IMR-90 (cell line): ENCODE measurements around the gene DCN. TPM values are rescaled to one million over a fixed set of nuclear protein-coding genes. Genes with fewer than 3 reads are reported as not detected.
A peak's percentile ranks its signal among the peaks of the same experiment; 100 is the strongest.

Experiments used
- ATAC-seq: fragments of 200-7000 bp; cut with Tn5 transposase; 2 replicates; pipeline ENCODE4 v1.9.1; 2020; ENCODE audit warnings: low read depth, mild to moderate bottlenecking, moderate library complexity
- BruUV-seq: library from RNA; stranded (reverse); fragments of 400-500 nt; replicated peaks from 2 replicates; lab custom pipeline; 2021; lab: Mats Ljungman, UMichigan
- CTCF ChIA-PET: fragments of 300-600 bp; formaldehyde crosslinking; extraction: SDS; loops from one replicate; lab custom pipeline; 2021; ENCODE audit warnings: antibody characterized with exemption; lab: Yijun Ruan, JAX
- POLR2A ChIA-PET: fragments of 300-600 bp; sonication (Branson Sonifier 250); formaldehyde crosslinking; loops from one replicate; lab custom pipeline; 2022; ENCODE audit warnings: antibody characterized with exemption; ENCODE audit not compliant: unreplicated experiment; lab: Charles Lee
- DNase-seq: peaks from one replicate; pipeline ENCODE4 v3.0.0; 2013
- H2AFZ ChIP-seq: replicated peaks from 2 replicates; pipeline ENCODE3; 2013; ENCODE audit warnings: low read length, mild to moderate bottlenecking; ENCODE audit not compliant: poor library complexity
- H2AK5ac ChIP-seq: 2 replicates; pipeline ENCODE4 v1.6.1; 2013; ENCODE audit warnings: low read depth, low read length, inconsistent platforms
- H2AK9ac ChIP-seq: replicated peaks from 2 replicates; pipeline ENCODE3; 2013; ENCODE audit warnings: mild to moderate bottlenecking, low read depth, low read length, moderate library complexity; ENCODE audit not compliant: poor library complexity
- H2BK120ac ChIP-seq: 2 replicates; pipeline ENCODE4 v1.6.1; 2013; ENCODE audit warnings: low read depth, low read length, inconsistent platforms
- H2BK15ac ChIP-seq: 3 replicates; pipeline ENCODE4 v1.6.1; 2013; ENCODE audit warnings: low read depth, low read length, inconsistent platforms
- H2BK20ac ChIP-seq: 2 replicates; pipeline ENCODE4 v1.6.1; 2013; ENCODE audit warnings: low read depth, mild to moderate bottlenecking, inconsistent platforms, low read length, moderate library complexity
- H2BK5ac ChIP-seq: 2 replicates; pipeline ENCODE4 v1.6.1; 2013; ENCODE audit warnings: mild to moderate bottlenecking, low read depth, low read length, inconsistent platforms; ENCODE audit not compliant: poor library complexity, severe bottlenecking
- H3K14ac ChIP-seq: replicated peaks from 2 replicates; pipeline ENCODE4 v1.6.1; 2013; ENCODE audit warnings: low read depth, low read length, inconsistent platforms
- H3K18ac ChIP-seq: 2 replicates; pipeline ENCODE4 v1.6.1; 2013; ENCODE audit warnings: low read depth, low read length, control low read depth
- H3K23ac ChIP-seq: 2 replicates; pipeline ENCODE4 v1.6.1; 2013; ENCODE audit warnings: low read depth, low read length, inconsistent platforms
- H3K27ac ChIP-seq: 2 replicates; pipeline ENCODE4 v1.5.1; 2013; ENCODE audit warnings: mild to moderate bottlenecking, control low read depth, low read length; ENCODE audit not compliant: insufficient read depth
- H3K27me3 ChIP-seq: 2 replicates; pipeline ENCODE4 v1.6.1; 2013; ENCODE audit warnings: low read length; ENCODE audit not compliant: control insufficient read depth, insufficient read depth
- H3K36me3 ChIP-seq: 2 replicates; pipeline ENCODE4 v1.6.1; 2013; ENCODE audit warnings: low read length, mixed read lengths; ENCODE audit not compliant: control insufficient read depth, insufficient read depth
- H3K4ac ChIP-seq: 2 replicates; pipeline ENCODE4 v1.6.1; 2013; ENCODE audit warnings: low read depth, low read length, inconsistent platforms
- H3K4me1 ChIP-seq: 2 replicates; pipeline ENCODE4 v1.6.1; 2013; ENCODE audit warnings: low read length, mixed read lengths; ENCODE audit not compliant: control insufficient read depth, insufficient read depth
- H3K4me2 ChIP-seq: 2 replicates; pipeline ENCODE4 v1.6.1; 2013; ENCODE audit warnings: low read depth, mild to moderate bottlenecking, control low read depth, low read length, moderate library complexity
- H3K4me3 ChIP-seq: 2 replicates; pipeline ENCODE4 v1.5.1; 2013; ENCODE audit warnings: low read depth, mild to moderate bottlenecking, control low read depth, low read length, moderate library complexity; ENCODE audit not compliant: insufficient read depth
- H3K56ac ChIP-seq: 2 replicates; pipeline ENCODE4 v1.6.1; 2013; ENCODE audit warnings: low read length, inconsistent platforms; ENCODE audit not compliant: insufficient read depth; ENCODE audit errors: extremely low read depth
- H3K79me1 ChIP-seq, 2 experiments: 2 replicates each; pipeline ENCODE4 v1.6.1; 2013; ENCODE audit warnings: low read length in 2 of 2, inconsistent platforms in 1 of 2, low read depth in 1 of 2
- H3K9ac ChIP-seq: 2 replicates; pipeline ENCODE4 v1.6.1; 2013; ENCODE audit warnings: low read depth, low read length, control low read depth
- H3K9me1 ChIP-seq: 2 replicates; pipeline ENCODE4 v1.6.1; 2013; ENCODE audit warnings: low read length, inconsistent platforms; ENCODE audit not compliant: insufficient read depth
- H3K9me3 ChIP-seq: 2 replicates; pipeline ENCODE4 v1.6.1; 2013; ENCODE audit warnings: low read length; ENCODE audit not compliant: control insufficient read depth, insufficient read depth
- H4K20me1 ChIP-seq: 2 replicates; pipeline ENCODE4 v1.6.1; 2013; ENCODE audit warnings: low read length, inconsistent platforms; ENCODE audit not compliant: insufficient read depth
- H4K5ac ChIP-seq: 2 replicates; pipeline ENCODE4 v1.6.1; 2013; ENCODE audit warnings: mild to moderate bottlenecking, low read depth, low read length, control low read depth
- H4K8ac ChIP-seq, 2 experiments: 2 replicates each; pipeline ENCODE4 v1.6.1; 2013; ENCODE audit warnings: low read depth in 2 of 2, low read length in 2 of 2, control low read depth in 1 of 2, inconsistent platforms in 1 of 2
- H4K91ac ChIP-seq: 2 replicates; pipeline ENCODE4 v1.6.1; 2013; ENCODE audit warnings: low read depth, low read length, inconsistent platforms; ENCODE audit not compliant: insufficient read depth
- FOS ChIP-seq: fragments of 150-350 bp; IDR thresholded peaks from 2 replicates; pipeline ENCODE4 v1.6.1; 2016; ENCODE audit warnings: low read depth, low read length
- MAZ ChIP-seq: IDR thresholded peaks from 2 replicates; pipeline ENCODE4 v1.6.1; 2012; ENCODE audit warnings: low read depth, mild to moderate bottlenecking, low read length, improper control_type of control experiment, moderate library complexity, borderline replicate concordance
- MXI1 ChIP-seq: IDR thresholded peaks from 2 replicates; pipeline ENCODE4 v1.6.1; 2012; ENCODE audit warnings: low read depth, mild to moderate bottlenecking, low read length, moderate library complexity, borderline replicate concordance
- NFE2L2 ChIP-seq: fragments of 150-350 bp; IDR thresholded peaks from 2 replicates; pipeline ENCODE4 v1.6.1; 2016; ENCODE audit warnings: low read depth, mild to moderate bottlenecking, low read length
- POLR2A ChIP-seq: IDR thresholded peaks from 2 replicates; pipeline ENCODE4 v1.6.1; 2012; ENCODE audit warnings: mild to moderate bottlenecking, low read depth, low read length
- SMC3 ChIP-seq: fragments of 150-350 bp; IDR thresholded peaks from 2 replicates; pipeline ENCODE4 v1.6.1; 2016; ENCODE audit warnings: low read depth, mild to moderate bottlenecking, antibody characterized with exemption, low read length, moderate library complexity
- WGBS, 2 experiments: methylation state at CpG; one replicate each; pipeline versions ENCODE4 v1.1.5 to v1.1.7; 2013; ENCODE audit warnings: missing lambda C conversion rate in 2 of 2; ENCODE audit not compliant: insufficient read length in 1 of 2; ENCODE audit errors: extremely low coverage in 2 of 2; 5-methylcytosine and 5-hydroxymethylcytosine counted together
- dilution Hi-C: fragments of 300-500 bp; cut with HindIII; formaldehyde crosslinking; loops from one replicate; pipeline ENCODE4 v1.14.3; 2018; ENCODE audit warnings: low sequenced_read_pairs; ENCODE audit not compliant: unreplicated experiment
- in situ Hi-C: fragments of 300-500 bp; cut with MboI; formaldehyde crosslinking; loops from 3 replicates; pipeline ENCODE4 v1.14.3; 2019; ENCODE audit warnings: low sequenced_read_pairs, inconsistent platforms, mixed read lengths
- intact Hi-C: fragments of 100-400 bp; cut with micrococcal nuclease; formaldehyde crosslinking; loops from 2 replicates; pipeline ENCODE4 v1.10.0; 2022
- polyA plus RNA-seq, 3 experiments: library from polyadenylated mRNA; depleted of rRNA; stranded (reverse); fragments of >200 nt; gene quantifications; 2 replicates each; pipeline ENCODE4 v1.2.3, GENCODE V29; 2012; ENCODE audit warnings: low replicate concordance in 1 of 3
- total RNA-seq: library from RNA; depleted of rRNA; stranded (reverse); fragments of >200 nt; gene quantifications from 2 replicates; pipeline ENCODE4 v1.2.3, GENCODE V29; 2012
- TF ChIP-seq, protein P1 (sequence below): fragments of 150-350 bp; IDR thresholded peaks from 2 replicates; pipeline ENCODE4 v1.6.1; 2016; ENCODE audit warnings: low read depth, mild to moderate bottlenecking, low read length, moderate library complexity, borderline replicate concordance

DCN gene
- total and polyA plus RNA-seq, 2 of the 4 experiments (the other 2 are of a cell fraction), result 241 to 965 TPM

DNA sequence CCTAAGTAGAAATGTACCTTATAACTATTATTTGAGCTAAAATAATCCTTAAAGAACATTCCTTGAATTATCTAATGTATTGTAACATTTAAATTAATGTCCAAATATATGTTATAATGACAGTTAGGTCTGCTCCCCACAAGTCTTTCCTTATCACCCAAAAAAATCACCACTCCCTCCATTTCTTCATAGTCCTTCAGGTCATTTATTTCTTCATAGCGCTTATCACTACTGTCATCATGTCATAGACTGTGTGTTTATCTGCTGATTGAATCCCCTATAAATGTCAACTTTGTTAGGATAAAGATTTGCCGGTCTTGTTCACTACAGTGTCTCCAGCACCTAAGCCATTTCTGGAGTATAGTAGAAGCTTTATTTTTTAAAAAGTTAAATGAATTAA lies 83.3 kb downstream of the DCN start:
- Histone ChIP-seq H4K20me1 (no peaks in the 10 kb centered on the region), H3K4me2 (peak overlapping the region; percentile 37; the same call in 1 of the 2 replicates), H3K56ac (no peak overlapping the region), H2BK5ac (peak overlapping the region; percentile 74), H2AK5ac (no peak overlapping the region), H3K18ac (peak overlapping the region; percentile 42), H3K14ac (no peak overlapping the region), H3K4me1 (peaks cover 5% of the 10 kb centered on the region), H4K5ac (peak overlapping the region; percentile 15; the same call in 1 of the 2 replicates), H2BK120ac (no peak overlapping the region; the same call in 1 of the 2 replicates), H3K23ac (no peak overlapping the region), H3K27me3 (no peaks in the 10 kb centered on the region), H2AFZ (no peak overlapping the region), H3K4ac (no peak overlapping the region; the same call in 1 of the 2 replicates), H3K9ac (no peak overlapping the region), H3K79me1 (no peaks in the 10 kb centered on the region), H3K36me3 (peaks cover 2% of the 10 kb centered on the region; the same call in 1 of the 2 replicates), H3K9me1 (no peaks in the 10 kb centered on the region), H3K27ac (peak overlapping the region; percentile 41; the same call in 1 of the 2 replicates), H4K8ac (no peak overlapping the region), H3K4me3 (no peak overlapping the region), H2AK9ac (no peak overlapping the region), H2BK20ac (peak overlapping the region; percentile 3; the same call in 1 of the 2 replicates), H4K91ac (no peak overlapping the region), H3K9me3 (no peaks in the 10 kb centered on the region), H2BK15ac (peak overlapping the region; percentile 22; the same call in 1 of the 3 replicates)
- no TSS peak for BruUV-seq
- CTCF ChIA-PET, result interaction anchor here (1.0 to 1.3 kb wide), 2 partner anchors 9 to 11 kb away, joined by 3 read pairs; no protein-coding TSS in a partner anchor
- ATAC-seq (no peak; the same call in 1 of the 2 replicates), DNase-seq (no peak)
- WGBS, 2 experiments, result no CpG with 5 or more reads among the region's 2 CpGs
- TF ChIP-seq MAZ (no peak), SMC3 (no peak), FOS (no peak), NFE2L2 (no peak), MXI1 (no peak), POLR2A (no peak)
- TF ChIP-seq, protein P1, sequence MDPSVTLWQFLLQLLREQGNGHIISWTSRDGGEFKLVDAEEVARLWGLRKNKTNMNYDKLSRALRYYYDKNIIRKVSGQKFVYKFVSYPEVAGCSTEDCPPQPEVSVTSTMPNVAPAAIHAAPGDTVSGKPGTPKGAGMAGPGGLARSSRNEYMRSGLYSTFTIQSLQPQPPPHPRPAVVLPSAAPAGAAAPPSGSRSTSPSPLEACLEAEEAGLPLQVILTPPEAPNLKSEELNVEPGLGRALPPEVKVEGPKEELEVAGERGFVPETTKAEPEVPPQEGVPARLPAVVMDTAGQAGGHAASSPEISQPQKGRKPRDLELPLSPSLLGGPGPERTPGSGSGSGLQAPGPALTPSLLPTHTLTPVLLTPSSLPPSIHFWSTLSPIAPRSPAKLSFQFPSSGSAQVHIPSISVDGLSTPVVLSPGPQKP, result no peak
- in situ Hi-C loops (no loop called here), dilution Hi-C loops (no loop called here), intact Hi-C loops (no loop called here)
- POLR2A ChIA-PET, result interaction anchor here (0.6 kb wide), 2 partner anchors 32 to 1446 kb away, joined by 3 read pairs; no protein-coding TSS in a partner anchor
